K562 (cell line): ENCODE measurements around the gene HRCT1. TPM values are rescaled to one million over a fixed set of nuclear protein-coding genes. Genes with fewer than 3 reads are reported as not detected.

Experiments
- CBFA2T2 ChIP-seq: fragments of 450-650 bp; conservative IDR thresholded peaks from 2 replicates; pipeline ENCODE4 v1.6.1; 2017; ENCODE audit warnings: mild to moderate bottlenecking
- CC2D1A ChIP-seq: fragments of 450-650 bp; IDR thresholded peaks from 2 replicates; pipeline ENCODE4 v1.6.1; 2017; ENCODE audit warnings: mild to moderate bottlenecking
- KAT8 ChIP-seq: fragments of 450-650 bp; IDR thresholded peaks from 2 replicates; pipeline ENCODE4 v1.6.1; 2016; ENCODE audit warnings: low read depth, mild to moderate bottlenecking
- MED1 ChIP-seq: sonication (generic); formaldehyde crosslinking; IDR thresholded peaks from 2 replicates; pipeline ENCODE4 v1.8.1; 2023; ENCODE audit warnings: missing genetic modification reagents, borderline replicate concordance
- POLR3G ChIP-seq: IDR thresholded peaks from 2 replicates; pipeline ENCODE4 v1.6.1; 2011; ENCODE audit not compliant: insufficient read length, insufficient replicate concordance; ENCODE audit errors: extremely low read depth
- PPARD ChIP-seq: fragments of 250-450 bp; sonication (Bioruptor Pico); IDR thresholded peaks from 2 replicates; pipeline ENCODE4 v1.8.0; 2022; ENCODE audit warnings: inconsistent platforms, mild to moderate bottlenecking, moderate library complexity
- polyA plus RNA-seq, 8 experiments: library from polyadenylated mRNA; depleted of rRNA in 4 of 8; stranded (reverse) in 5 of 8; unstranded in 3 of 8; fragments of >200 nt; fragmentation: Nextera tagmentation in 2 of 8; fragmentation: Illumina TruSeq in 1 of 8; extraction: Ambion mirVana in 2 of 8; extraction: Trizol in 1 of 8; gene quantifications; 2 replicates each; pipeline versions ENCODE4 v1.2.1 to v1.2.3, GENCODE V29; 2011 to 2014; ENCODE audit warnings: inconsistent platforms in 1 of 8, missing spikeins in 1 of 8
- total RNA-seq, 7 experiments: library from RNA; depleted of rRNA in 6 of 7; stranded (reverse); fragments of >200 nt in 6 of 7; fragmentation: Illumina TruSeq in 2 of 7; extraction: Trizol in 2 of 7; gene quantifications; 2 replicates each; pipeline versions ENCODE4 v1.2.1 to v1.2.3, GENCODE V29; 2011 to 2021; ENCODE audit warnings: low replicate concordance in 1 of 7
- TF ChIP-seq, protein P1 (sequence below): sonication (generic); formaldehyde crosslinking; IDR thresholded peaks from 2 replicates; pipeline ENCODE4 v1.8.1; 2023; ENCODE audit warnings: missing genetic modification reagents, mild to moderate bottlenecking, borderline replicate concordance

The HRCT1 gene
- total and polyA plus RNA-seq, 9 of the 15 experiments (the other 6 are each of a cell fraction or from before 2014, with no cell fraction given), result 0.40 TPM; not detected in 8

DNA sequence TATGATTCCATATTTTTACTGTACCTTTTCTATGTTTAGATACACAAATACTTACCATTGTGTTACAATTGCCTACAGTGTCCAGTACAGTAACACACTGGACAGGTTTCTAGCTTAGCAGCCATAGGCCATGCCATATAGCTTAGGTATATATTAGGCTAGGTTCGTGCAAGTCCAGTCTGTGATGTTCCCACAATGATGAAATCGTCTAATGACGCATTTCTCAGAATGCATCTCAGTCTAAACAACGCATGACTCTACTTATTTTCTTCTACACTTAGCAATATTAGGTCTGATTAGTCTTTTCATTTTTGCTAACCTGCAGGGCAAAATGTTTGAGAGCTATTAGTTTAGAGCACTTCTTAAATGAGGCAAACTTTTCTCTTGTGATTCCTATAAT is 29.3 kb downstream of the HRCT1 start (continued):
- TF ChIP-seq MED1 (CRISPR knock-in tag) (no peak), KAT8 (no peak), CBFA2T2 (no peak), CC2D1A (no peak), PPARD (CRISPR knock-in tag) (no peak), POLR3G (no peak)
- TF ChIP-seq, protein P1, sequence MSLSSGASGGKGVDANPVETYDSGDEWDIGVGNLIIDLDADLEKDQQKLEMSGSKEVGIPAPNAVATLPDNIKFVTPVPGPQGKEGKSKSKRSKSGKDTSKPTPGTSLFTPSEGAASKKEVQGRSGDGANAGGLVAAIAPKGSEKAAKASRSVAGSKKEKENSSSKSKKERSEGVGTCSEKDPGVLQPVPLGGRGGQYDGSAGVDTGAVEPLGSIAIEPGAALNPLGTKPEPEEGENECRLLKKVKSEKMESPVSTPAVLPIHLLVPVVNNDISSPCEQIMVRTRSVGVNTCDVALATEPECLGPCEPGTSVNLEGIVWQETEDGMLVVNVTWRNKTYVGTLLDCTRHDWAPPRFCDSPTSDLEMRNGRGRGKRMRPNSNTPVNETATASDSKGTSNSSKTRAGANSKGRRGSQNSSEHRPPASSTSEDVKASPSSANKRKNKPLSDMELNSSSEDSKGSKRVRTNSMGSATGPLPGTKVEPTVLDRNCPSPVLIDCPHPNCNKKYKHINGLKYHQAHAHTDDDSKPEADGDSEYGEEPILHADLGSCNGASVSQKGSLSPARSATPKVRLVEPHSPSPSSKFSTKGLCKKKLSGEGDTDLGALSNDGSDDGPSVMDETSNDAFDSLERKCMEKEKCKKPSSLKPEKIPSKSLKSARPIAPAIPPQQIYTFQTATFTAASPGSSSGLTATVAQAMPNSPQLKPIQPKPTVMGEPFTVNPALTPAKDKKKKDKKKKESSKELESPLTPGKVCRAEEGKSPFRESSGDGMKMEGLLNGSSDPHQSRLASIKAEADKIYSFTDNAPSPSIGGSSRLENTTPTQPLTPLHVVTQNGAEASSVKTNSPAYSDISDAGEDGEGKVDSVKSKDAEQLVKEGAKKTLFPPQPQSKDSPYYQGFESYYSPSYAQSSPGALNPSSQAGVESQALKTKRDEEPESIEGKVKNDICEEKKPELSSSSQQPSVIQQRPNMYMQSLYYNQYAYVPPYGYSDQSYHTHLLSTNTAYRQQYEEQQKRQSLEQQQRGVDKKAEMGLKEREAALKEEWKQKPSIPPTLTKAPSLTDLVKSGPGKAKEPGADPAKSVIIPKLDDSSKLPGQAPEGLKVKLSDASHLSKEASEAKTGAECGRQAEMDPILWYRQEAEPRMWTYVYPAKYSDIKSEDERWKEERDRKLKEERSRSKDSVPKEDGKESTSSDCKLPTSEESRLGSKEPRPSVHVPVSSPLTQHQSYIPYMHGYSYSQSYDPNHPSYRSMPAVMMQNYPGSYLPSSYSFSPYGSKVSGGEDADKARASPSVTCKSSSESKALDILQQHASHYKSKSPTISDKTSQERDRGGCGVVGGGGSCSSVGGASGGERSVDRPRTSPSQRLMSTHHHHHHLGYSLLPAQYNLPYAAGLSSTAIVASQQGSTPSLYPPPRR (CRISPR knock-in tag), result no peak
